B cell (primary cell): Measurements from ENCODE around the gene BCL7C.

Experiments
- EZH2 ChIP-seq: IDR thresholded peaks from 2 replicates; pipeline ENCODE4 v1.6.1; 2012; ENCODE audit warnings: borderline replicate concordance, low read depth, mild to moderate bottlenecking, moderate library complexity, low read length; ENCODE audit not compliant: insufficient read depth, poor library complexity, severe bottlenecking
- TF ChIP-seq, protein P1 (sequence below): fragments of 200-600 bp; IDR thresholded peaks from one replicate; pipeline ENCODE4 v1.8.0; 2022; ENCODE audit warnings: antibody characterized with exemption, mild to moderate bottlenecking

DNA sequence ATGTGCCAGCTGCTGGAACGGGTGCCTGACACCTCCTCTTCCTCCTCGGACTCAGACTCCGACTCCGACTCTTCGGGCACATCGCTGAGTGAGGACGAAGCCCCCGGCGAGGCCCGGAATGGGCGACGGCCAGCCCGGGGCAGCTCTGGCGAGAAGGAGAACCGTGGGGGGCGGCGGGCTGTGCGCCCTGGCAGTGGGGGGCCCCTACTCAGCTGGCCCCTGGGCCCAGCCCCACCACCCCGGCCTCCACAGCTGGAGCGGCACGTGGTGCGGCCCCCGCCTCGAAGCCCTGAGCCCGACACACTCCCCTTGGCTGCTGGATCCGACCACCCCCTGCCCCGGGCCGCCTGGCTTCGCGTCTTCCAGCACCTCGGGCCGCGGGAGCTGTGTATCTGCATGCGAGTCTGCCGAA is 36.3 kb upstream of the BCL7C start:
- TF ChIP-seq, protein P1, sequence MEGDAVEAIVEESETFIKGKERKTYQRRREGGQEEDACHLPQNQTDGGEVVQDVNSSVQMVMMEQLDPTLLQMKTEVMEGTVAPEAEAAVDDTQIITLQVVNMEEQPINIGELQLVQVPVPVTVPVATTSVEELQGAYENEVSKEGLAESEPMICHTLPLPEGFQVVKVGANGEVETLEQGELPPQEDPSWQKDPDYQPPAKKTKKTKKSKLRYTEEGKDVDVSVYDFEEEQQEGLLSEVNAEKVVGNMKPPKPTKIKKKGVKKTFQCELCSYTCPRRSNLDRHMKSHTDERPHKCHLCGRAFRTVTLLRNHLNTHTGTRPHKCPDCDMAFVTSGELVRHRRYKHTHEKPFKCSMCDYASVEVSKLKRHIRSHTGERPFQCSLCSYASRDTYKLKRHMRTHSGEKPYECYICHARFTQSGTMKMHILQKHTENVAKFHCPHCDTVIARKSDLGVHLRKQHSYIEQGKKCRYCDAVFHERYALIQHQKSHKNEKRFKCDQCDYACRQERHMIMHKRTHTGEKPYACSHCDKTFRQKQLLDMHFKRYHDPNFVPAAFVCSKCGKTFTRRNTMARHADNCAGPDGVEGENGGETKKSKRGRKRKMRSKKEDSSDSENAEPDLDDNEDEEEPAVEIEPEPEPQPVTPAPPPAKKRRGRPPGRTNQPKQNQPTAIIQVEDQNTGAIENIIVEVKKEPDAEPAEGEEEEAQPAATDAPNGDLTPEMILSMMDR, result no peak
- TF ChIP-seq EZH2, result no peak
